Astrocyte (in vitro differentiated cells and primary cell): ENCODE data around the gene AP3M1. TPM values are rescaled to one million over a fixed set of nuclear protein-coding genes. Genes with fewer than 3 reads are reported as not detected.

Source experiments
- DNase-seq: peaks from one replicate; pipeline ENCODE4 v3.0.0-alpha.2; 2010; ENCODE audit warnings: low read depth
- FAIRE-seq: peaks from 2 replicates; lab custom pipeline; 2011; peaks lifted over from hg19 to GRCh38; lab: Jason Lieb, UNC
- H2AFZ ChIP-seq: 2 replicates; pipeline ENCODE4 v1.6.0; 2012; ENCODE audit warnings: low read depth, low read length, inconsistent platforms
- H3K27ac ChIP-seq: 2 replicates; pipeline ENCODE4 v1.5.1; 2011; ENCODE audit warnings: low read depth, low read length, inconsistent platforms
- H3K27me3 ChIP-seq: 2 replicates; pipeline ENCODE4 v1.6.0; 2011; ENCODE audit warnings: low read length, inconsistent platforms; ENCODE audit not compliant: insufficient read depth
- H3K36me3 ChIP-seq: 2 replicates; pipeline ENCODE4 v1.5.1; 2011; ENCODE audit warnings: low read length, inconsistent platforms; ENCODE audit not compliant: insufficient read depth
- H3K4me1 ChIP-seq: 2 replicates; pipeline ENCODE4 v1.5.1; 2011; ENCODE audit warnings: low read length, inconsistent platforms; ENCODE audit not compliant: insufficient read depth
- H3K4me2 ChIP-seq: 2 replicates; pipeline ENCODE4 v1.6.0; 2012; ENCODE audit warnings: low read length, inconsistent platforms
- H3K4me3 ChIP-seq: 2 replicates; pipeline ENCODE4 v1.5.1; 2011; ENCODE audit warnings: low read depth, mild to moderate bottlenecking, low read length, inconsistent platforms; ENCODE audit not compliant: insufficient read depth
- H3K79me2 ChIP-seq: 2 replicates; pipeline ENCODE4 v1.6.0; 2012; ENCODE audit warnings: mild to moderate bottlenecking, low read length, inconsistent platforms; ENCODE audit not compliant: insufficient read depth
- H3K9ac ChIP-seq: 2 replicates; pipeline ENCODE4 v1.6.0; 2012; ENCODE audit warnings: mild to moderate bottlenecking, low read length, inconsistent platforms
- H3K9me3 ChIP-seq: 2 replicates; pipeline ENCODE4 v1.5.1; 2012; ENCODE audit warnings: low read depth, mild to moderate bottlenecking, low read length, inconsistent platforms; ENCODE audit not compliant: insufficient read depth
- H4K20me1 ChIP-seq: 2 replicates; pipeline ENCODE4 v1.6.0; 2012; ENCODE audit warnings: low read length, inconsistent platforms; ENCODE audit not compliant: insufficient read depth
- H3K27ac Mint-ChIP-seq: one replicate; pipeline ENCODE4 v1.8.0; 2021; ENCODE audit warnings: mild to moderate bottlenecking, mixed read lengths; ENCODE audit not compliant: unreplicated experiment
- H3K27me3 Mint-ChIP-seq: one replicate; pipeline ENCODE4 v1.8.0; 2021; ENCODE audit warnings: low read depth, mixed read lengths; ENCODE audit not compliant: unreplicated experiment
- H3K36me3 Mint-ChIP-seq: one replicate; pipeline ENCODE4 v1.8.0; 2021; ENCODE audit warnings: low read depth, mixed read lengths; ENCODE audit not compliant: unreplicated experiment
- H3K4me1 Mint-ChIP-seq: one replicate; pipeline ENCODE4 v1.8.0; 2021; ENCODE audit warnings: low read depth, mixed read lengths; ENCODE audit not compliant: unreplicated experiment
- H3K4me3 Mint-ChIP-seq: one replicate; pipeline ENCODE4 v1.8.0; 2021; ENCODE audit warnings: mild to moderate bottlenecking, moderate library complexity, mixed read lengths; ENCODE audit not compliant: unreplicated experiment
- H3K9me3 Mint-ChIP-seq: one replicate; pipeline ENCODE4 v1.8.0; 2021; ENCODE audit warnings: mild to moderate bottlenecking, mixed read lengths; ENCODE audit not compliant: unreplicated experiment
- EZH2 ChIP-seq: IDR thresholded peaks from 2 replicates; pipeline ENCODE4 v1.6.1; 2012; ENCODE audit warnings: mild to moderate bottlenecking, low read length, inconsistent platforms; ENCODE audit not compliant: insufficient read depth
- total RNA-seq: library from RNA; stranded (reverse); gene quantifications from 2 replicates; pipeline ENCODE4 v1.2.1, GENCODE V29; 2021
- TF ChIP-seq, protein P1 (sequence below): IDR thresholded peaks from 2 replicates; pipeline ENCODE4 v1.5.1; 2011; ENCODE audit warnings: low read depth, mild to moderate bottlenecking, inconsistent platforms, low read length, moderate library complexity; ENCODE audit not compliant: insufficient read depth

The AP3M1 gene
- total RNA-seq, 1 donor from 2014 or later: 50.0 TPM

DNA sequence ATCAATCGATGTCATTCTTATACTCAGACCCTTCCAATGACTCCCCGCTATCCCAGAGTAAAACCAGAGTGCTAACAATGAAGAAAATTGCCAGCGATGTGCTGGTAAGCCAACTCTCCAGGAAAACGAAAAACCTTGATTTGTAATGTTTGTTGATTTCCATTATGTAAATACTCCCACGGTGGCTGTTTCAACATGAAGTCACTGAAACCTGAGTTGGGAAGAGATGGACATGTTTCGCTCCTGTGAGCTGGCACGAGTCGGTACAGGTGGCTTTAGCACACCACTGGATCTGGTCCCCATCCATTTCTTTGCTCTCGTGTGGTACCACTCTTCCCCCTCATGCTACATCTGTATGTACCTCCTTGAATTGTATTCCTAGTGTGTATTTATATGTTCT lies 52.9 kb downstream of the AP3M1 start:
- peaks cover 68% of the 10 kb centered on the region for H3K79me2 ChIP-seq
- no peak for FAIRE-seq
- H3K27ac ChIP-seq: no peak overlapping the region
- H3K36me3 ChIP-seq: peaks cover 81% of the 10 kb centered on the region
- no peak for DNase-seq
- no peaks in the 10 kb centered on the region for H3K9me3 ChIP-seq
- H3K27me3 ChIP-seq: no peaks in the 10 kb centered on the region
- no peaks in the 10 kb centered on the region for H3K4me1 ChIP-seq
- no peak overlapping the region for H2AFZ ChIP-seq
- Mint-ChIP-seq H3K4me3 (no peak overlapping the region), H3K36me3 (peaks cover 19% of the 10 kb centered on the region), H3K9me3 (no peaks in the 10 kb centered on the region), H3K27me3 (no peaks in the 10 kb centered on the region), H3K27ac (peak overlapping the region; percentile 28), H3K4me1 (peaks cover 11% of the 10 kb centered on the region)
- peaks cover 79% of the 10 kb centered on the region for H4K20me1 ChIP-seq
- H3K4me2 ChIP-seq: no peak overlapping the region
- H3K9ac ChIP-seq: no peak overlapping the region
- TF ChIP-seq EZH2: no peak
- TF ChIP-seq, protein P1, sequence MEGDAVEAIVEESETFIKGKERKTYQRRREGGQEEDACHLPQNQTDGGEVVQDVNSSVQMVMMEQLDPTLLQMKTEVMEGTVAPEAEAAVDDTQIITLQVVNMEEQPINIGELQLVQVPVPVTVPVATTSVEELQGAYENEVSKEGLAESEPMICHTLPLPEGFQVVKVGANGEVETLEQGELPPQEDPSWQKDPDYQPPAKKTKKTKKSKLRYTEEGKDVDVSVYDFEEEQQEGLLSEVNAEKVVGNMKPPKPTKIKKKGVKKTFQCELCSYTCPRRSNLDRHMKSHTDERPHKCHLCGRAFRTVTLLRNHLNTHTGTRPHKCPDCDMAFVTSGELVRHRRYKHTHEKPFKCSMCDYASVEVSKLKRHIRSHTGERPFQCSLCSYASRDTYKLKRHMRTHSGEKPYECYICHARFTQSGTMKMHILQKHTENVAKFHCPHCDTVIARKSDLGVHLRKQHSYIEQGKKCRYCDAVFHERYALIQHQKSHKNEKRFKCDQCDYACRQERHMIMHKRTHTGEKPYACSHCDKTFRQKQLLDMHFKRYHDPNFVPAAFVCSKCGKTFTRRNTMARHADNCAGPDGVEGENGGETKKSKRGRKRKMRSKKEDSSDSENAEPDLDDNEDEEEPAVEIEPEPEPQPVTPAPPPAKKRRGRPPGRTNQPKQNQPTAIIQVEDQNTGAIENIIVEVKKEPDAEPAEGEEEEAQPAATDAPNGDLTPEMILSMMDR: no peak
- H3K4me3 ChIP-seq: no peak overlapping the region

DNA sequence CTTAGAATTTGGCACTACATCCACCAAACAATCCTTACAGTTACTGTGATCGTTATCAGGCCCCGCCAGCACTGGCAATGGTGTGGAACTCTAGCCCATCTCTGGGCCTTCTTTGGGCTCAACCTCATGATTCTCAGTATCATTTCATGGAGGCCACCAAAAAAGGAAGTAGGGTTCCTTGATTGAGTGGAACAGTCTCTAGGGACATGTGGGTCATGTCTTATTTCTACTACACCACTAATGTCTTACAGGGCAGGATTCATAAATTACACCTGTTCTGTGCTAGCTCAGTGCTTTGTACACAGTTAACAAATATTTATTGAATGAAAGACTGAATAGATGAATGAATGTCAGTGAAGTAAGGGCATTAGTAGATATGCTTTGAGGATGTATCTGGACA lies 53.9 kb downstream of the AP3M1 start:
- DNase-seq (no peak), FAIRE-seq (no peak)
- Mint-ChIP-seq H3K27me3 (no peaks in the 10 kb centered on the region), H3K27ac (no peak overlapping the region), H3K4me3 (no peak overlapping the region), H3K36me3 (peaks cover 24% of the 10 kb centered on the region), H3K4me1 (peaks cover 11% of the 10 kb centered on the region), H3K9me3 (no peaks in the 10 kb centered on the region)
- Histone ChIP-seq H3K27me3 (no peaks in the 10 kb centered on the region), H4K20me1 (peaks cover 83% of the 10 kb centered on the region), H3K36me3 (peaks cover 84% of the 10 kb centered on the region), H2AFZ (no peak overlapping the region), H3K4me1 (no peaks in the 10 kb centered on the region), H3K27ac (no peak overlapping the region), H3K9ac (no peak overlapping the region), H3K4me3 (no peak overlapping the region), H3K9me3 (no peaks in the 10 kb centered on the region), H3K79me2 (peaks cover 75% of the 10 kb centered on the region), H3K4me2 (no peak overlapping the region)
- TF ChIP-seq, protein P1: no peak
- TF ChIP-seq EZH2: no peak

DNA sequence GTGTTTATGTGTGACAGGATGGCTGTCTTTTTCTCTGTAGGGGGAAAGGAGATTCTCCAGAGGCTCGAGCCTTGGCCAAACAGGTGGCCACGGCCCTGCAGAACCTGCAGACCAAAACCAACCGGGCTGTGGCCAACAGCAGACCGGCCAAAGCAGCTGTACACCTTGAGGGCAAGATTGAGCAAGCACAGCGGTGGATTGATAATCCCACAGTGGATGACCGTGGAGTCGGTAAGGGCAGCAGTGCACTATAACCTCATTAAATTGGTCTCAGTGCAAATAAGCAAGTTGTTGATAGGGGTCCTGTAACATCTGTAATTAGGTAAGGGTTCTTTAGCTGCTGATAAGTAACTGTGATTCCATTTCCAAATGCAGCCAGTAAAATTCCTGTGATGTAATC lies 56.4 kb downstream of the AP3M1 start:
- Histone ChIP-seq H3K27ac (no peak overlapping the region), H4K20me1 (peaks cover 83% of the 10 kb centered on the region), H3K27me3 (no peaks in the 10 kb centered on the region), H3K79me2 (peaks cover 85% of the 10 kb centered on the region), H3K4me1 (no peaks in the 10 kb centered on the region), H3K4me3 (no peak overlapping the region), H3K9me3 (no peaks in the 10 kb centered on the region), H3K9ac (no peak overlapping the region), H3K36me3 (peaks cover 90% of the 10 kb centered on the region), H2AFZ (no peak overlapping the region), H3K4me2 (no peak overlapping the region)
- DNase-seq (no peak), FAIRE-seq (no peak)
- Mint-ChIP-seq H3K4me1 (peaks cover 5% of the 10 kb centered on the region), H3K27ac (no peak overlapping the region), H3K9me3 (no peaks in the 10 kb centered on the region), H3K27me3 (no peaks in the 10 kb centered on the region), H3K36me3 (peaks cover 30% of the 10 kb centered on the region), H3K4me3 (no peak overlapping the region)
- no peak for TF ChIP-seq EZH2
- TF ChIP-seq, protein P1: no peak
